Karpas-422 (cell line): Measurements from ENCODE around the gene CTDSP1. TPM values are rescaled to one million over a fixed set of nuclear protein-coding genes. Genes with fewer than 3 reads are reported as not detected.
A peak's percentile ranks its signal among the peaks of the same experiment; 100 is the strongest.

Experiments used
- DNase-seq: peaks from one replicate; pipeline ENCODE4 v3.0.0-alpha.2; 2015
- H2AFZ ChIP-seq: fragments of 200-600 bp; sonication (generic); 2 replicates; pipeline ENCODE4 v1.6.1; 2014; ENCODE audit warnings: antibody characterized with exemption, low read length, mixed read lengths
- H3K27ac ChIP-seq: fragments of 200-600 bp; sonication (generic); 2 replicates; pipeline ENCODE4 v1.5.1; 2014; ENCODE audit warnings: mild to moderate bottlenecking, low read length, moderate library complexity
- H3K27me3 ChIP-seq: fragments of 200-600 bp; sonication (generic); 2 replicates; pipeline ENCODE4 v1.6.1; 2014; ENCODE audit warnings: low read length, mixed read lengths
- H3K36me3 ChIP-seq: fragments of 200-600 bp; sonication (generic); 2 replicates; pipeline ENCODE4 v1.6.1; 2014; ENCODE audit warnings: low read length, mixed read lengths; ENCODE audit not compliant: insufficient read depth
- H3K4me1 ChIP-seq: fragments of 200-600 bp; sonication (generic); 2 replicates; pipeline ENCODE4 v1.6.1; 2014; ENCODE audit warnings: mild to moderate bottlenecking, low read length, mixed read lengths
- H3K4me2 ChIP-seq: fragments of 200-600 bp; sonication (generic); 2 replicates; pipeline ENCODE4 v1.6.1; 2014; ENCODE audit warnings: low read length, low read depth, mild to moderate bottlenecking; ENCODE audit not compliant: poor library complexity, severe bottlenecking
- H3K4me3 ChIP-seq: fragments of 200-600 bp; sonication (generic); 2 replicates; pipeline ENCODE4 v1.5.1; 2014; ENCODE audit warnings: mild to moderate bottlenecking, antibody characterized with exemption, low read length, mixed read lengths
- H3K79me2 ChIP-seq: fragments of 200-600 bp; sonication (generic); 2 replicates; pipeline ENCODE4 v1.6.1; 2014; ENCODE audit warnings: mild to moderate bottlenecking, low read length, mixed read lengths
- H3K9ac ChIP-seq: fragments of 200-600 bp; sonication (generic); 2 replicates; pipeline ENCODE4 v1.6.0; 2014; ENCODE audit warnings: low read length
- H3K9me2 ChIP-seq: fragments of 200-600 bp; sonication (generic), shearing (Covaris generic); replicated peaks from 2 replicates; pipeline ENCODE4 v1.6.0; 2014; ENCODE audit warnings: mild to moderate bottlenecking, low read length, moderate library complexity; ENCODE audit not compliant: insufficient read depth
- H3K9me3 ChIP-seq: fragments of 300-700, 200-600 bp; sonication (generic); 2 replicates; pipeline ENCODE4 v1.6.1; 2014; ENCODE audit warnings: low read length, mixed read lengths
- H4K20me1 ChIP-seq: fragments of 200-600 bp; sonication (generic); 2 replicates; pipeline ENCODE4 v1.6.1; 2014; ENCODE audit warnings: mild to moderate bottlenecking, antibody characterized with exemption, low read length, low read depth; ENCODE audit not compliant: insufficient read depth
- total RNA-seq: library from RNA; depleted of rRNA; stranded (reverse); fragments of >200 nt; shearing (Covaris generic); gene quantifications from 2 replicates; pipeline ENCODE4 v1.2.3, GENCODE V29; 2014; ENCODE audit warnings: low replicate concordance

Gene CTDSP1
- total RNA-seq, 1 experiment from 2014 or later, result 46.3 TPM

DNA sequence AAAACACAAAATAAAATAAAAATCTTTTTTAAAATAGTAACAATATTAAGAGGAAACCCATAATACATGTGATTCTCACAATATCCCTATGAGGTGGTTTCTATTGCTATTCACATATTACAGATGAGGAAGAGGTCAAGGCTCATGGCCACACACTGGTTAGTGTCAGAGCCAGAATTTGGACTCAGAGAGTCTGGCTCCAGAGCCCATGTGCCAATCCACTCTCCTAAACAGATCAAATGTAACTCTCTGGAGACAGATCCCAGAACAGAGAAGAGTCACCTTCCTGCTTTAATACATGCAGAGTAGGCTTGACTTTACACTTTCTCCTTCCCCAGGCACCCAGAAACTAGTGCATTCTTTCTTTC lies 27.7 kb upstream of the CTDSP1 start:
- Histone ChIP-seq H2AFZ (no peak overlapping the region), H3K79me2 (no peaks in the 10 kb centered on the region), H3K4me1 (peaks cover 50% of the 10 kb centered on the region), H3K27ac (no peak overlapping the region), H3K9ac (no peak overlapping the region), H3K9me2 (no peaks in the 10 kb centered on the region), H3K4me2 (no peak overlapping the region), H3K4me3 (no peak overlapping the region), H3K36me3 (no peaks in the 10 kb centered on the region), H4K20me1 (no peaks in the 10 kb centered on the region), H3K9me3 (no peaks in the 10 kb centered on the region), H3K27me3 (no peaks in the 10 kb centered on the region; the same call in 1 of the 2 replicates)
- no peak for DNase-seq

DNA sequence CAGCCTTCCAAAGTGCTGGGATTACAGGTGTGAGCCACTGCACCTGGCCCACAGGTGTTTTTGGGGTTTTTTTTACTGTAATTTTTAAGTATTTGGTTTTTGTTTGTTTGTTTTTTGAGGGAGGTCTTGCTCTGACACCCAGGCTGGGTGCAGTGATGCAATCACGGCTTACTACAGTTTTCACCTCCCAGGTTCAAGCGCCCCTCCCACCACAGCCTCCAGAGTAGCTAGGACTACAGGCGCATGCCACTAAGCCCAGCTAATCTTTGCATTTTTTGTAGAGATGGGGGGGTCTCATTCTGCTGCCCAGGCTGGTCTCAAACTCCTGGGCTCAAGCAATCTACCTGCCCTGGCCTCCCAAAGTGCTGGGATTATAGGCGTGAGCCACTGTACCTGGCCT lies 24.9 kb upstream of the CTDSP1 start:
- Histone ChIP-seq H3K27ac (no peak overlapping the region), H2AFZ (no peak overlapping the region), H3K4me3 (no peak overlapping the region), H3K9me3 (no peaks in the 10 kb centered on the region), H3K4me1 (peaks cover 22% of the 10 kb centered on the region), H3K9ac (no peak overlapping the region), H4K20me1 (no peaks in the 10 kb centered on the region), H3K9me2 (no peaks in the 10 kb centered on the region), H3K79me2 (no peaks in the 10 kb centered on the region), H3K4me2 (no peak overlapping the region), H3K36me3 (no peaks in the 10 kb centered on the region), H3K27me3 (no peaks in the 10 kb centered on the region)
- DNase-seq, result no peak

DNA sequence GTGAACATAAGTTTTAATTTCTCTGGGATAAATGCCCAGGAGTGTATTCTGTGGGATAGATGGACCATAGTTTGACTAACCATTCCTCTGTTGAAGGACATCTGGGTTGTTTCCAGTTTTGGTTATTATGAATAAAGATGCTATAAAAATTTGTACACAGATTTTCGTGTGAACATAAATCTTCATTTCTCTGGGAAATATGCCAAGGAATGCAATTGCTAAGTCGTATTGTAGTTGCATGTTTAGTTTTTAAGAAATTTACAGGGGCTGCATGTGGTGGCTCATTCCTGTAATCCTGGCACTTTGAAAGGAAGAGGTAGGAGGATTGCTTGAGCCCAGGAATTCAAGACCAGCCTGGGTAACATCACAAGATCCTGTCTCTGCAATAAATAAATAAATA lies 24.5 kb upstream of the CTDSP1 start:
- Histone ChIP-seq H3K79me2 (no peaks in the 10 kb centered on the region), H3K9me2 (no peaks in the 10 kb centered on the region)

DNA sequence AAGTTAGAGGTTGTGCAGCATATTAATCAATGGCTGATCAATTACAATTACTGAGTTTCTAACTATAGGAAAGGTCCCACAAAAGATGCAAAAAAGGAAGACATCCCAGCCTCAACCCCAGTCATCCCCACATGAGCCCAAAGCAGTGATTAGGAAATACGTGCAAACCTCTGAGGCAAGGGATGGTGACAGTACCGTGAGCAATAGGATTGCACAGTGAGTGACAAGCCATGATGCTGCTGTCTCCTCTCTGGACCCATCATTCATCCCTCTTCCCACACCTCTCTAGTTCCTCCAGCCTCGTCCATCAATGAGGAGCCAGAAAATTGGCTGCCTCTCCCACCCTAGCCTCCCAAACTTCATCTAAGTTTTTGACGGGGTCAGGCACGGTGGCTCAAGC lies 21.6 kb upstream of the CTDSP1 start:
- Histone ChIP-seq H3K79me2 (no peaks in the 10 kb centered on the region), H3K4me3 (no peak overlapping the region), H3K9me2 (no peaks in the 10 kb centered on the region), H3K36me3 (no peaks in the 10 kb centered on the region), H2AFZ (no peak overlapping the region), H3K9ac (no peak overlapping the region), H3K4me1 (peaks cover 13% of the 10 kb centered on the region), H3K27ac (no peak overlapping the region), H3K27me3 (no peaks in the 10 kb centered on the region), H3K9me3 (no peaks in the 10 kb centered on the region), H3K4me2 (no peak overlapping the region), H4K20me1 (no peaks in the 10 kb centered on the region)
- DNase-seq, result no peak

More for the DNA sequence above, 24.5 kb upstream of the CTDSP1 start:
- no peaks in the 10 kb centered on the region for H3K27me3 ChIP-seq
- no peak for DNase-seq
- no peak overlapping the region for H3K27ac ChIP-seq
- no peaks in the 10 kb centered on the region for H3K36me3 ChIP-seq
- H4K20me1 ChIP-seq, result no peaks in the 10 kb centered on the region
- H2AFZ ChIP-seq, result no peak overlapping the region
- H3K9me3 ChIP-seq, result no peaks in the 10 kb centered on the region
- peaks cover 18% of the 10 kb centered on the region for H3K4me1 ChIP-seq
- H3K4me2 ChIP-seq, result no peak overlapping the region
- no peak overlapping the region for H3K9ac ChIP-seq
- H3K4me3 ChIP-seq, result no peak overlapping the region

DNA sequence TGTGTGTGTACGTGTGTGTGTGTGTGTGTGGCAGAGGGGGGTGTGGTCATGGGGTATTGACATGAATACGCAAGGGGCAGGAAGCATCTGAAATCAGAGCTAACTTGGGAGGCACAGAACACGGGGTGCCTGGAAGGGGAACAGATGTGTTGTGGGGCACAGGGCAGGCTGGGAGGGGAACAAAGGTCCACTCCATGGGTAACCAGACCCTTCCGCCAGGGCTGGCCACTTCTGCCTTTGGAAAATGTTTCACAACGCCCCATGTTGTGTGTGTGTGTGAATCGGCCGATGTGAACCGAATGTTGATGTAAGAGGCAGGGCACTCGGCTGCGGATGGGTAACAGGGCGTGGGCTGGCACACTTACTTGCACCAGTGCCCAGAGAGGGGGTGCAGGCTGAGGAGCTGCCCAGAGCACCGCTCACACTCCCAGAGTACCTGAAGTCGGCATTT lies 17.7 kb upstream of the CTDSP1 start, which contains the start of gene SLC11A1:
Gene SLC11A1, plus strand, starts transcription at position 358 of the 451 bp plus-strand sequence. CDS start 96 bp downstream, outside the sequence.
- Histone ChIP-seq H3K79me2 (no peaks in the 10 kb centered on the region), H3K27ac (no peak within 1 kb of the TSS), H3K36me3 (no peaks in the 10 kb centered on the region), H2AFZ (no peak within 1 kb of the TSS), H4K20me1 (no peaks in the 10 kb centered on the region), H3K9me3 (no peaks in the 10 kb centered on the region), H3K27me3 (no peaks in the 10 kb centered on the region), H3K4me2 (peak within 1 kb of the TSS; percentile 11), H3K9ac (no peak within 1 kb of the TSS), H3K4me3 (no peak within 1 kb of the TSS), H3K4me1 (peaks cover 25% of the 10 kb centered on the region), H3K9me2 (no peaks in the 10 kb centered on the region)
- DNase-seq, result peak; percentile 65

DNA sequence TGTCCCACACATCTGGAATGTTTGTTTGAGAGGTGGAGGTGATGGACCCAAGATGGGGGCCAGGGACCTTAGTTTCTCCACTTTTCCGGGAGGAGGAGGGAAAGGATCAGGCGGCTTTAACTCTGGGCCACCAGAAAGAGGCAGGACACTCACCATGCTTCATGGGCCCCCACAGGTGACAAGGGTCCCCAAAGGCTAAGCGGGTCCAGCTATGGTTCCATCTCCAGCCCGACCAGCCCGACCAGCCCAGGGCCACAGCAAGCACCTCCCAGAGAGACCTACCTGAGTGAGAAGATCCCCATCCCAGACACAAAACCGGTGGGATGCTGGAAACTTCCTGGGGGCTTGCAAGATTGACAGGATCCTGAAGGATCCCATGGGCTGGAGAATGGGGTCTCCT lies 16.9 kb upstream of the CTDSP1 start:
- no peak overlapping the region for H3K4me2 ChIP-seq
- H3K27me3 ChIP-seq, result no peaks in the 10 kb centered on the region
- no peaks in the 10 kb centered on the region for H3K36me3 ChIP-seq
- H3K9ac ChIP-seq, result no peak overlapping the region
- H3K4me1 ChIP-seq, result peaks cover 28% of the 10 kb centered on the region
- H3K27ac ChIP-seq, result no peak overlapping the region
- no peaks in the 10 kb centered on the region for H3K9me3 ChIP-seq
- H3K79me2 ChIP-seq, result no peaks in the 10 kb centered on the region
- H4K20me1 ChIP-seq, result no peaks in the 10 kb centered on the region
- DNase-seq, result no peak
- H3K4me3 ChIP-seq, result no peak overlapping the region
- no peaks in the 10 kb centered on the region for H3K9me2 ChIP-seq
- no peak overlapping the region for H2AFZ ChIP-seq

DNA sequence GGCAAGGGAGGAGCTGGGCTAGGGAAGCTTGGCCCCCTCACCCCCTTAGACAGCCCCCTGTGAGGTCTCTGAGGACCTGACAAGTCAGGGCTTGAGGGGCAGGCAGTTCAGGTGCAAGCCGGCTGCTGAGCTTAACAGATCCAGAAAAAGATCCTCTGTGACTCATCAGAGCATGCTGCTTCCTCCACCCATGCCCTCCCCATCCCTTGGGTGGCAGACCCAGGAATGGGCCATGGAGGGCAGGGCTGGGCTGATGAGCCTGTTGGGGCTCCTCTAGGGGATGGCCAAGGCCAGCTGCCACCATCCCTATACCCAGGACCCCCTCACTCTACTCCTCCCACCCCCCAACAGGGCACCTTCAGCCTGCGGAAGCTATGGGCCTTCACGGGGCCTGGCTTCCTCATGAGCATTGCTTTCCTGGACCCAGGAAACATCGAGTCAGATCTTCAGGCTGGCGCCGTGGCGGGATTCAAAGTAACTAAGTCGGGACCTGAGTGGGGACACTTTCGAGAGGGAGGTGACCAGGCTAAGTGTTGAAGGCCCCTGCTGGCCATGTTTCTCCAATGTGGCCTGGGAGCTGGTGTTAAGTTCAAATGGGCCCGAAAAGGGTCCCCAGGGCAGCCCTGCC lies 15.7 kb upstream of the CTDSP1 start:
- Histone ChIP-seq H3K79me2 (no peaks in the 10 kb centered on the region), H3K9me2 (no peaks in the 10 kb centered on the region), H3K9ac (no peak overlapping the region; the same call in 1 of the 2 replicates), H4K20me1 (no peaks in the 10 kb centered on the region), H3K4me3 (no peak overlapping the region), H3K4me2 (peak overlapping the region; percentile 6), H3K4me1 (peaks cover 28% of the 10 kb centered on the region), H3K9me3 (no peaks in the 10 kb centered on the region), H3K36me3 (no peaks in the 10 kb centered on the region), H2AFZ (no peak overlapping the region), H3K27ac (no peak overlapping the region), H3K27me3 (no peaks in the 10 kb centered on the region)
- DNase-seq, result peak; percentile 62

DNA sequence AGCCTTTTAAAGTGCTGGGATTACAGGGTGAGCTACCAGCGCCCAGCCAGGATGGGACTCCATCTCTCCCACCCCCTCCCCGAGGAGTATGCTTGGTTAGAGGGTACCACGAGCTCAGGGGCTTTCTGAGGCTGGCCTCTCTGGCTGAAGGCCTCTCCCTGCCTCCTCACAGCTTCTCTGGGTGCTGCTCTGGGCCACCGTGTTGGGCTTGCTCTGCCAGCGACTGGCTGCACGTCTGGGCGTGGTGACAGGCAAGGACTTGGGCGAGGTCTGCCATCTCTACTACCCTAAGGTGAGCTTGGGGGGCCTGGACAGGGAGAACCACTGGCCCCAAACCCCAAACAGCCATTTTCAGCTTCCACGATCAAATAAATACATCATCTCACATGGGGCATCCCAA lies 14.7 kb upstream of the CTDSP1 start:
- H3K4me1 ChIP-seq, result peaks cover 28% of the 10 kb centered on the region
- H3K36me3 ChIP-seq, result no peaks in the 10 kb centered on the region
- H3K9me3 ChIP-seq, result no peaks in the 10 kb centered on the region
- H3K4me2 ChIP-seq, result no peak overlapping the region
- DNase-seq, result no peak
- no peaks in the 10 kb centered on the region for H3K27me3 ChIP-seq
- no peak overlapping the region for H3K9ac ChIP-seq
- no peaks in the 10 kb centered on the region for H3K79me2 ChIP-seq
- H3K4me3 ChIP-seq, result no peak overlapping the region
- H3K9me2 ChIP-seq, result no peaks in the 10 kb centered on the region
- no peaks in the 10 kb centered on the region for H4K20me1 ChIP-seq
- H3K27ac ChIP-seq, result no peak overlapping the region
- no peak overlapping the region for H2AFZ ChIP-seq
